MV-4-11 (cell line): ENCODE data around the gene KLHL7.
"Not testable (repeated sequence)": the region's sequence is repeated elsewhere in the genome, so short reads cannot be mapped to it uniquely, and the experiment has no call there.

Source experiments
- DNase-seq: peaks from one replicate; lab custom pipeline; 2025; lab: John Stamatoyannopoulos, UW

The KLHL7 gene

GRCh38 chr7:23108995-23109394, 3.4 kb downstream of the KLHL7 start:
- no peak for DNase-seq

- DNase-seq, result no peak
Observed at GRCh38 chr7:23109470-23109869, 3.9 kb downstream of the KLHL7 start.

- no peak for DNase-seq
Observed at GRCh38 chr7:23114896-23115295, 9.3 kb downstream of the KLHL7 start.

GRCh38 chr7:23115991-23116390, 10.4 kb downstream of the KLHL7 start:
- DNase-seq, result no peak

- DNase-seq, result no peak
Observed at GRCh38 chr7:23117841-23118240, 12.3 kb downstream of the KLHL7 start.

GRCh38 chr7:23120106-23120505, 14.5 kb downstream of the KLHL7 start:
- no peak for DNase-seq

GRCh38 chr7:23121165-23121564, 15.6 kb downstream of the KLHL7 start:
- no peak for DNase-seq

- DNase-seq, result no peak
Observed at GRCh38 chr7:23123007-23123406, 17.4 kb downstream of the KLHL7 start.

GRCh38 chr7:23123465-23123864, 17.9 kb downstream of the KLHL7 start:
- DNase-seq, result no peak

- no peak for DNase-seq
Observed at GRCh38 chr7:23129036-23129435, 23.5 kb downstream of the KLHL7 start.

- not testable (repeated sequence) for DNase-seq
Observed at GRCh38 chr7:23131799-23132198, 26.2 kb downstream of the KLHL7 start.

- no peak for DNase-seq
Observed at GRCh38 chr7:23133797-23134196, 28.2 kb downstream of the KLHL7 start.

GRCh38 chr7:23135755-23136154, 30.2 kb downstream of the KLHL7 start:
- DNase-seq, result no peak

- DNase-seq, result no peak
Observed at GRCh38 chr7:23136216-23136615, 30.6 kb downstream of the KLHL7 start.

GRCh38 chr7:23157679-23158078, 52.1 kb downstream of the KLHL7 start:
- no peak for DNase-seq

- DNase-seq, result no peak
Observed at GRCh38 chr7:23158546-23158945, 53.0 kb downstream of the KLHL7 start.

GRCh38 chr7:23161482-23161881, 55.9 kb downstream of the KLHL7 start:
- DNase-seq, result no peak

- DNase-seq, result no peak
Observed at GRCh38 chr7:23164846-23165245, 59.3 kb downstream of the KLHL7 start.

- DNase-seq, result no peak
Observed at GRCh38 chr7:23165316-23165715, 59.7 kb downstream of the KLHL7 start.

GRCh38 chr7:23167691-23168090, 62.1 kb downstream of the KLHL7 start:
- no peak for DNase-seq

GRCh38 chr7:23168111-23168885, 62.7 kb downstream of the KLHL7 start:
- DNase-seq, result no peak

- peak; percentile 91 for DNase-seq
Observed at GRCh38 chr7:23175938-23176337, 70.4 kb downstream of the KLHL7 start.

- DNase-seq, result peak; percentile 99
Observed at GRCh38 chr7:23181684-23182553, 76.3 kb downstream of the KLHL7 start, which contains the start of gene NUP42. Gene NUP42, plus strand, starts transcription at chr7:23182048. Its CDS starts 38 bp downstream, at chr7:23182086.
